ENCODE results near the gene SOX21. TPM values are rescaled to one million over a fixed set of nuclear protein-coding genes. Genes with fewer than 3 reads are reported as not detected.

The SOX21 gene
- total RNA-seq, 1 donor from 2014 or later, result not detected

- Mint-ChIP-seq H3K36me3 (ENCODE audit: unreplicated experiment) (no peaks in the 10 kb centered on the region), H3K4me3 (ENCODE audit: unreplicated experiment) (no peak overlapping the region), H3K9me3 (ENCODE audit: unreplicated experiment) (no peaks in the 10 kb centered on the region), H3K27ac (ENCODE audit: unreplicated experiment) (no peak overlapping the region), H3K4me1 (ENCODE audit: low read depth, unreplicated experiment) (peaks cover 16% of the 10 kb centered on the region), H3K27me3 (ENCODE audit: unreplicated experiment) (no peaks in the 10 kb centered on the region)
- DNase-seq, result no peak
- TF ChIP-seq CTCF (IDR thresholded peaks at IDR 0.05; ENCODE audit: partially characterized antibody, unreplicated experiment), result no peak
Observed at GRCh38 chr13:94661406-94661805, 50.9 kb downstream of the SOX21 start.

- no peak for DNase-seq
- Mint-ChIP-seq H3K9me3 (ENCODE audit: unreplicated experiment) (no peaks in the 10 kb centered on the region), H3K27me3 (ENCODE audit: unreplicated experiment) (no peaks in the 10 kb centered on the region), H3K4me1 (ENCODE audit: low read depth, unreplicated experiment) (peaks cover 16% of the 10 kb centered on the region), H3K27ac (ENCODE audit: unreplicated experiment) (no peak overlapping the region), H3K36me3 (ENCODE audit: unreplicated experiment) (no peaks in the 10 kb centered on the region), H3K4me3 (ENCODE audit: unreplicated experiment) (no peak overlapping the region)
- no peak for TF ChIP-seq CTCF (IDR thresholded peaks at IDR 0.05; ENCODE audit: partially characterized antibody, unreplicated experiment)
Observed at GRCh38 chr13:94660695-94661326, 51.5 kb downstream of the SOX21 start.

Other genes with a start within 250 kb of the SOX21 start
- 0.07 TPM for gene DCT, start 232.9 kb downstream of the SOX21 start, total RNA-seq (ENCODE audit: unreplicated experiment)
- gene TGDS, start 116.4 kb downstream of the SOX21 start, total RNA-seq (ENCODE audit: unreplicated experiment), result 6.3 TPM
- gene GPR180, start 110.7 kb downstream of the SOX21 start, total RNA-seq (ENCODE audit: unreplicated experiment), result 3.0 TPM